ENCODE data around the gene DNASE1L2.
A peak's percentile ranks its signal among the peaks of the same experiment; 100 is the strongest.

The DNASE1L2 gene

GRCh38 chr16:2208308-2208707, 27.9 kb upstream of the DNASE1L2 start:
- Histone ChIP-seq H2BK15ac (replicated peaks; ENCODE audit: low read depth) (no peak overlapping the region), H3K18ac (ENCODE audit: low read length) (no peak overlapping the region), H2BK120ac (ENCODE audit: low read depth, low read length) (no peak overlapping the region), H3K4me3 (ENCODE audit: low read length) (no peak overlapping the region), H2AK5ac (ENCODE audit: low read length) (no peak overlapping the region), H3K79me2 (ENCODE audit: control insufficient read depth, insufficient read depth, low read length) (peaks cover 12% of the 10 kb centered on the region), H2BK5ac (ENCODE audit: low read length) (no peak overlapping the region), H3K4me2 (ENCODE audit: low read length) (no peak overlapping the region), H3K36me3 (ENCODE audit: control insufficient read depth, insufficient read depth, low read length) (peaks cover 6% of the 10 kb centered on the region), H3K23ac (ENCODE audit: low read length) (no peak overlapping the region), H3K27ac (ENCODE audit: low read depth, low read length) (no peak overlapping the region), H3K79me1 (ENCODE audit: low read length) (peaks cover 12% of the 10 kb centered on the region), H3K56ac (ENCODE audit: low read length) (no peak overlapping the region), H4K5ac (ENCODE audit: low read length) (no peak overlapping the region), H4K8ac (ENCODE audit: low read depth, low read length) (no peak overlapping the region), H3K4me1 (ENCODE audit: control insufficient read depth, low read depth, low read length) (peaks cover 3% of the 10 kb centered on the region), H3K9ac (ENCODE audit: low read length) (no peak overlapping the region), H3K27me3 (ENCODE audit: insufficient read depth, low read length, poor library complexity) (no peaks in the 10 kb centered on the region), H3K4ac (ENCODE audit: low read depth, low read length) (no peak overlapping the region)
- no CpG with 5 or more reads among the region's 23 CpGs for WGBS (ENCODE audit: extremely low coverage, insufficient coverage, low lambda C conversion rate)
- DNase-seq = no peak

- Histone ChIP-seq H2AK5ac (ENCODE audit: low read length) (no peak overlapping the region), H3K9ac (ENCODE audit: low read length) (no peak overlapping the region), H4K8ac (ENCODE audit: low read depth, low read length) (no peak overlapping the region), H3K79me2 (ENCODE audit: control insufficient read depth, insufficient read depth, low read length) (peaks cover 17% of the 10 kb centered on the region), H3K79me1 (ENCODE audit: low read length) (peaks cover 12% of the 10 kb centered on the region), H3K4me2 (ENCODE audit: low read length) (no peak overlapping the region), H3K36me3 (ENCODE audit: control insufficient read depth, insufficient read depth, low read length) (peaks cover 6% of the 10 kb centered on the region), H3K4me3 (ENCODE audit: low read length) (no peak overlapping the region), H3K18ac (ENCODE audit: low read length) (no peak overlapping the region), H2BK5ac (ENCODE audit: low read length) (no peak overlapping the region), H4K5ac (ENCODE audit: low read length) (no peak overlapping the region), H3K4ac (ENCODE audit: low read depth, low read length) (no peak overlapping the region), H2BK15ac (replicated peaks; ENCODE audit: low read depth) (no peak overlapping the region), H3K56ac (ENCODE audit: low read length) (no peak overlapping the region), H3K23ac (ENCODE audit: low read length) (no peak overlapping the region), H2BK120ac (ENCODE audit: low read depth, low read length) (no peak overlapping the region), H3K27me3 (ENCODE audit: insufficient read depth, low read length, poor library complexity) (no peaks in the 10 kb centered on the region), H3K4me1 (ENCODE audit: control insufficient read depth, low read depth, low read length) (peaks cover 3% of the 10 kb centered on the region), H3K27ac (ENCODE audit: low read depth, low read length) (no peak overlapping the region)
- no peak for DNase-seq
- no CpG with 5 or more reads among the region's 9 CpGs for WGBS (ENCODE audit: extremely low coverage, insufficient coverage, low lambda C conversion rate)
Observed at GRCh38 chr16:2208772-2209171, 27.5 kb upstream of the DNASE1L2 start.

DNA sequence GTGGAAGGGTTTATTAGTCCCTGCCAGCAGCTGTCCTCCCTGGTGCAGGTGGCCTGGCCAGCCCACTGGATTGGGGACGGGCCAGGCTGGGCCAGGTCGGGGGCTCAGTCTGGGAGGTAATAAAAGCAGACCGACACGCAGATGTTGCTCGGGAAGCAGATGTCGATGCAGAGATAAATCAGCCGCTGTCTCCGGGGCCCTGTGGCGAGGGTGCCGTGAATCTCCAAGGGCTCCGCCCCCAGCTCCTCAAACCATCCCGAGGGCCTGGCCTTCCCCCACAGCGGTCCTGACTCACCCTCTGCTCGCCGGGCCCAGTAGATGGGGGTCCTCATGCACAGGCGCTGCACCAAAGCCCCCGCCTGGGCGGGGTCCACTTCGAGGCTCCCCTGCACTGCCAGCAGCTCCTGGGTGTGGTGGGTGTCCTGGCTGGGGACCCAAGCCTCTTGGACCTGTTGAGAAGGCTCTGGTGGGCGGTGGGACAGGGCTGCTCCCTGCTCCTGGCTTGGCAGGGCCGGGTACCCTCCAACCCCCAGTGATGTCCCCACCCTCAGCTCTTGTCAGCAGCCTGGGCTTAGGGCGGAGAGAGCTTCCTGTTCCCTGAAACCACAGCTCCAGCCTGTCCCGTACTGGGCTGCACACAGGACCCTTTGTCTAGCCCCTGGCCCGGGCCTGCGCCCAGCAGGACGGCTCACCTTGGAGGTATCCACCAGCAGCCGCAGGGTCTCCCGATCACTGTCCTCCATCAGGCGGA, 26.8 kb upstream of the DNASE1L2 start:
- Histone ChIP-seq H3K79me2 (ENCODE audit: control insufficient read depth, insufficient read depth, low read length) (peaks cover 23% of the 10 kb centered on the region), H2BK15ac (replicated peaks; ENCODE audit: low read depth) (no peak overlapping the region), H4K8ac (ENCODE audit: low read depth, low read length) (no peak overlapping the region), H2AK5ac (ENCODE audit: low read length) (no peak overlapping the region), H3K23ac (ENCODE audit: low read length) (no peak overlapping the region), H3K36me3 (ENCODE audit: control insufficient read depth, insufficient read depth, low read length) (peaks cover 6% of the 10 kb centered on the region), H3K4me3 (ENCODE audit: low read length) (no peak overlapping the region), H3K27me3 (ENCODE audit: insufficient read depth, low read length, poor library complexity) (no peaks in the 10 kb centered on the region), H3K4me1 (ENCODE audit: control insufficient read depth, low read depth, low read length) (peaks cover 3% of the 10 kb centered on the region), H3K4ac (ENCODE audit: low read depth, low read length) (no peak overlapping the region), H4K5ac (ENCODE audit: low read length) (no peak overlapping the region), H3K79me1 (ENCODE audit: low read length) (peaks cover 15% of the 10 kb centered on the region), H2BK5ac (ENCODE audit: low read length) (no peak overlapping the region), H3K27ac (ENCODE audit: low read depth, low read length) (no peak overlapping the region), H3K9ac (ENCODE audit: low read length) (no peak overlapping the region), H3K56ac (ENCODE audit: low read length) (no peak overlapping the region), H2BK120ac (ENCODE audit: low read depth, low read length) (no peak overlapping the region), H3K4me2 (ENCODE audit: low read length) (no peak overlapping the region), H3K18ac (ENCODE audit: low read length) (no peak overlapping the region)
- DNase-seq = no peak
- no CpG with 5 or more reads among the region's 29 CpGs for WGBS (ENCODE audit: extremely low coverage, insufficient coverage, low lambda C conversion rate)

GRCh38 chr16:2210009-2210332, 26.3 kb upstream of the DNASE1L2 start:
- peaks cover 6% of the 10 kb centered on the region for H3K36me3 ChIP-seq (ENCODE audit: control insufficient read depth, insufficient read depth, low read length)
- no CpG with 5 or more reads among the region's 17 CpGs for WGBS (ENCODE audit: extremely low coverage, insufficient coverage, low lambda C conversion rate)
- H4K8ac ChIP-seq (ENCODE audit: low read depth, low read length) = no peak overlapping the region
- H3K9ac ChIP-seq (ENCODE audit: low read length) = no peak overlapping the region
- H2AK5ac ChIP-seq (ENCODE audit: low read length) = no peak overlapping the region
- no peak overlapping the region for H2BK15ac ChIP-seq (replicated peaks; ENCODE audit: low read depth)
- peaks cover 15% of the 10 kb centered on the region for H3K79me1 ChIP-seq (ENCODE audit: low read length)
- no peak overlapping the region for H3K4me2 ChIP-seq (ENCODE audit: low read length)
- no peak for DNase-seq
- no peak overlapping the region for H3K56ac ChIP-seq (ENCODE audit: low read length)
- no peak overlapping the region for H3K4me3 ChIP-seq (ENCODE audit: low read length)
- no peak overlapping the region for H4K5ac ChIP-seq (ENCODE audit: low read length)
- H3K27me3 ChIP-seq (ENCODE audit: insufficient read depth, low read length, poor library complexity) = no peaks in the 10 kb centered on the region
- H2BK120ac ChIP-seq (ENCODE audit: low read depth, low read length) = no peak overlapping the region
- no peak overlapping the region for H2BK5ac ChIP-seq (ENCODE audit: low read length)
- H3K23ac ChIP-seq (ENCODE audit: low read length) = no peak overlapping the region
- no peak overlapping the region for H3K18ac ChIP-seq (ENCODE audit: low read length)
- peaks cover 24% of the 10 kb centered on the region for H3K79me2 ChIP-seq (ENCODE audit: control insufficient read depth, insufficient read depth, low read length)
- H3K4me1 ChIP-seq (ENCODE audit: control insufficient read depth, low read depth, low read length) = peaks cover 3% of the 10 kb centered on the region
- no peak overlapping the region for H3K27ac ChIP-seq (ENCODE audit: low read depth, low read length)
- no peak overlapping the region for H3K4ac ChIP-seq (ENCODE audit: low read depth, low read length)

GRCh38 chr16:2210386-2211365, 25.6 kb upstream of the DNASE1L2 start, which contains the start of gene BRICD5:
BRICD5 (minus strand) TSS chr16:2210863; CDS start chr16:2210833, 30 bp downstream.
- no peak within 1 kb of the TSS for H2BK15ac ChIP-seq (replicated peaks; ENCODE audit: low read depth)
- H3K18ac ChIP-seq (ENCODE audit: low read length) = no peak within 1 kb of the TSS
- no peak within 1 kb of the TSS for H2BK5ac ChIP-seq (ENCODE audit: low read length)
- WGBS (ENCODE audit: extremely low coverage, insufficient coverage, low lambda C conversion rate) = no CpG with 5 or more reads among the region's 24 CpGs
- H3K56ac ChIP-seq (ENCODE audit: low read length) = no peak within 1 kb of the TSS
- H3K79me1 ChIP-seq (ENCODE audit: low read length) = peaks cover 15% of the 10 kb centered on the region
- H3K4ac ChIP-seq (ENCODE audit: low read depth, low read length) = no peak within 1 kb of the TSS
- H4K5ac ChIP-seq (ENCODE audit: low read length) = no peak within 1 kb of the TSS
- H3K4me3 ChIP-seq (ENCODE audit: low read length) = no peak within 1 kb of the TSS
- H2AK5ac ChIP-seq (ENCODE audit: low read length) = no peak within 1 kb of the TSS
- no peak within 1 kb of the TSS for H2BK120ac ChIP-seq (ENCODE audit: low read depth, low read length)
- peaks cover 3% of the 10 kb centered on the region for H3K4me1 ChIP-seq (ENCODE audit: control insufficient read depth, low read depth, low read length)
- no peak within 1 kb of the TSS for H3K27ac ChIP-seq (ENCODE audit: low read depth, low read length)
- peak; percentile 47 for DNase-seq
- H3K4me2 ChIP-seq (ENCODE audit: low read length) = no peak within 1 kb of the TSS
- H3K79me2 ChIP-seq (ENCODE audit: control insufficient read depth, insufficient read depth, low read length) = peaks cover 24% of the 10 kb centered on the region
- H3K27me3 ChIP-seq (ENCODE audit: insufficient read depth, low read length, poor library complexity) = no peaks in the 10 kb centered on the region
- no peak within 1 kb of the TSS for H4K8ac ChIP-seq (ENCODE audit: low read depth, low read length)
- no peak within 1 kb of the TSS for H3K9ac ChIP-seq (ENCODE audit: low read length)
- H3K36me3 ChIP-seq (ENCODE audit: control insufficient read depth, insufficient read depth, low read length) = peaks cover 6% of the 10 kb centered on the region
- H3K23ac ChIP-seq (ENCODE audit: low read length) = no peak within 1 kb of the TSS
